Right renal cortex interstitium (tissue), 3 donors: Measurements from ENCODE around the gene TSEN15. TPM values are rescaled to one million over a fixed set of nuclear protein-coding genes. Genes with fewer than 3 reads are reported as not detected.
"Not testable (repeated sequence)": the region's sequence is repeated elsewhere in the genome, so short reads cannot be mapped to it uniquely, and the experiment has no call there.

Experiments used
- DNase-seq, 3 donors: peaks; one replicate each; pipeline ENCODE4 v3.0.0-alpha.2; 2013; ENCODE audit warnings: low read depth in 3 of 3, low spot score in 2 of 3
- polyA plus RNA-seq, 3 donors: library from polyadenylated mRNA; unstranded; fragments of 120-200 nt; gene quantifications; one replicate each; pipeline ENCODE4 v1.2.1, GENCODE V29; 2013; ENCODE audit not compliant: insufficient read length in 3 of 3

TSEN15 gene
- polyA plus RNA-seq, 3 donors: 42.9 to 46.0 (median 45.2) TPM

DNA sequence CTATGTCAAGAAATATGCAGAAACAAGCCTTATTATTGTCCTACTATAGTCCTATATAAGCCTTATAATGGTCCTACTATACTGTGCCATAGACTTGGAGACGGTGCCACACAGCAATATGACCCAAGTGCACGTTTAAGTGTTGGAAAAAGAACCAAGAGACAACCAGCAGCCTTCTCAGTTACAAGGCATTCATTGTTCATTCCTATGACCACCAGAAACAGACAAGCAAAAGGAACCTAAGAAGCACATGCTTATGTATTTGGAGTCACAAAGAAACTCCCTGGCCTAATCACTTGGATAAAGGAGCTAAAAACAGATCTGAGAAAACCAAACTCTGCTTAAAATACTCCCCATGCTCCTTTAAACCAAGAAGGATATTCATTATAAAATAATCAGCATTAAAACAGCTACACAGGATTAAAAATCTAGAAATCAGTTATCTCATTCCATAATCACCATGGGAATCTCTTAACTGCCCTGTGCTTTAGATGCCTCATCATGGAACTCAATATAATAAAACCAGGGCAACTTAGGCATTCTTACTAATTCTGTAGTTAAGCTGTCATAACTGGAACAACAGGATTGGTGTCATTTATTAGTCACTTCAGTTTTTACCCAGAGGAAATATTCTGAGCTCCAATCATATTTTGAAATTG lies 21.0 kb upstream of the TSEN15 start:
- DNase-seq: no peak

DNA sequence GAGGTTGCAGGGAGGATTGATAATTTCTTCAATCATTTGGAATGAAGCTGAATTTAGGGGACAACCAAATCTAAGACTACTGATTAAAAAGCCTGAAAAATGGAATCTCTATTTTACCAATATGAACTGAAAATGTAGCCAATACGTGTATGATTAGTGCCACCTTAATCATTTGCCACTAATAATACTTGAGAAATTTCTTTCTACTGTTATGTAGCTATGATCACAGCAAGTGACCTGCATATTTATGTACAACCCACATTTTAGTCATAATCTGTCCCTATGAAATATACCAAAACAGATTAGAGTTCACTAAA lies 20.5 kb upstream of the TSEN15 start:
- no peak for DNase-seq

DNA sequence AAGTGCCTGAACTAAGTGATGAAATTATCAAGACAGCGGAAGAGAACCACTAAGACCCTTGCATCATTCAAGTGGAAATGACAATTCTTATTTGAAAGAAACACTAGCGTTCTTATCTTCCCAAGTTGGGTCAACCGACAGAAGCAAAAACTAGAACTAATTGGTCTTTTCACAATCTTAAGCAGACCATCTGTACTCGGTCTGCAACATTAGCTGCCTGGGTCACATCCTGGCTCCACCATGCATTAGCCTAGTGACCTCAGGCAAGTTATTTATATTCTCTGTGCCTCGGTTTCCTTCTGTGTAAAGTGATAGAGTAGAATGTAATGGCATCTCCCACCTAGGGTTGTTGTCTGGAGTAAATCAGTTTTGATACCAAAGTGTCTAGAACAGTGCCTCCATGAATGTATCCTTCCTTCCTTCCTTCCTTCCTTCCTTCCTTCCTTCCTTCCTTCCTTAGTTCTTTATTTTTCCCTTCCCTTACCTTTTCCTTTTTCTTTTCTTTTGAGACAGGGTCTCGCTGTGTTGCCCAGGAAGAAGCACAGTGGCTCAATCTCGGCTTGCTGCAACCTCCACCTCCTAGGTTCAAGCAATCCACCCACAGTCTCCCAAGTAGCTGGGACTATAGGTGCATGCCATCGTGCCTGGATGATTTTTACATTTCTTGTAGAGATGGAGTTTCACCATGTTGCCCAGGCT lies 20.0 kb upstream of the TSEN15 start:
- DNase-seq: no peak

DNA sequence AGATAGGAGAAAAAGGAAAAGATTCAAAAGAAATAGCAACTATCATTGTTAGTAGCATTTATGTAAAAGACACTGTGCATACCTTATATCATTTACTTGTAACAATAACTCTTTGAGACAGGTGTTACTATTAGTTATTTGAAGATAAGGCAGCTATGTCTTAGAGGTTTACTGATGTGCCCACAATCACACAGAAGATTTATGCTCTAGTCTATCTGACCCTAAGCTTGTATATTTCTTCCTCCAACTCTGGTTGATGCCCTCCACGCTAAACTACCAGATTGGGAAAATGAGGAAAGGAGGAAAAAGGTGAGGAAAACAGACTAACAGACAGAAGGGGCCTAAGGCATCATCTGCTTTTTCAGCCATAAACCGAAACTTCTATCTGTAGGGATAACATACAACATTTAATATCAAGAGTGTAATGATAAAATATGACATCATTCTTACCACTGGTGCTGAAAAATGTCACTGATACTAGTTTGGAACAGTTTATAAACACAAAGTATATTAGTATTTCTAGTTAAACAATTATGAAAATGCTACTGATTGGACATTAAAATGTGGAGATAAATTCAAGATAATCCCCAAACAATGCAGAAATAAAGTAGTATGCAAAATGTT lies 19.1 kb upstream of the TSEN15 start:
- no peak for DNase-seq

DNA sequence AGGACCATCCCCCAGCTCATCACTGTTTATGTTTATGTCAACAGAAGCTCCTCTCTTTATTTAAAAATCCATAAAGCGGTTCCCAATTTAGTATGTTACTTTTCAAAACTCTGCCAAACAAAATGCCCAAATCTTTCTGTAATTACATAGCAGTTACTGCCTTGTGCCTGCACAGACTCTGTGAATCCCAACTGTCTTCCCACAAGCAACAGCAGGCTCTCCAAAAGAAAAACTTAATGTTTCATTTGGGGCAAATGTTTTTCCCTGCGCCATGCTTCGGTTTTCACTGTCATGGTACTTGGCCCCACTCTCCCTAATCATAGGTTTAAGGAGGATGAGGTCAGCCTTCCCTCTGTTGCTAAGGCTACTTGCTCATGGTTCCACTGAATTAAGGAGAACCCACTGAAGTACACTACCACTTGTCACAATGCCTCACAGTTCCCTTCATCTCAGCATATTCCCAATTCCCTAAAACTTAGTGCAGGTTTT lies 18.6 kb upstream of the TSEN15 start:
- no peak for DNase-seq

DNA sequence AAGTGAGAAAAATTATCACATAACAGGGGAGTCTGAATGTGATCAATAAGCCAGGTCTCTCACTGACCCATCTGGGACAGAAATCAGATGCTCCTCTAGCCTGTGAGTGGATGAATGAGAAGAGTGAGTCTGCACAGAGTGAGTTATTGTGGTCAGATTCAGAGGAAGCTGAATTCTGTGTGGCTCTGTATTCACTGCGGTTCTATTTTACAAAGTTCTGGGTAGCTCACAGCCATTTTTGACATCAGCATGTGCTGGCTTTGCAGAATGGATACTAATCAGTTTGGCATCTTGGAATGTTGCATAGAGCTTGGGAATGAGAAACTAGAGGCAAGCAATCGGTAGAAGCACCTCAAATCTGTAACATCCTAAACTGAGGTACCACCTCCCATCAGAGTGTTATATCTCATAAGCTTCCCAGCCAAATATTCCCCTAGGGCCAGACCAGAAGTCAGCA lies 17.8 kb upstream of the TSEN15 start:
- DNase-seq: no peak

DNA sequence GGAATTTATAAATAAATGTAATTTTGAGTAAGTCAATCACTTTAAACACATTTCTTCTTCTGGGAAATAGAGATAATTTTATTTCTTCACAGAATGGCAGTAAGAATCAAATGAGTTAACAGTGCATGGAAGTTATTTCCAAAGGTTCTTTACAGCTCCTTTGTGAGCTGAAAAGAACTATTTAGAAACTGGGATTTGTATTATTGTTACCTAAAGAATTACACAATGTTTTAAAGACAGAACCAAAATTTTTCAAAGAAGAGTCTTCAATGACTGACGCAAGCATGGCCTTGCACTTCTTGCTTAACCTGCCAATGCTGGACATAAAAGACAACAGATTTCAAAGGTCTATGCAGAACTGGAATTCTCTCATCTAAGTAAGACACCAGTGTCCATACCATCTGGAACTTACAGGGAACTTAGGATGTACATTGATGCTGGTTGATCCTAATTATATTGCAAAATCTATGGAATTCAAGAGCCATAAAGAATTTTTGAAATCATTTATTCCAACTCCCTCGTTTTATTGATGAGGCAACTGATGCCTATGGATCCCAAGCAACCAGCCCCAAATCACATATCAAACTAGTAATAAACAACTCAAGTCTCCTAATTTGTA lies 16.7 kb upstream of the TSEN15 start:
- no peak for DNase-seq

DNA sequence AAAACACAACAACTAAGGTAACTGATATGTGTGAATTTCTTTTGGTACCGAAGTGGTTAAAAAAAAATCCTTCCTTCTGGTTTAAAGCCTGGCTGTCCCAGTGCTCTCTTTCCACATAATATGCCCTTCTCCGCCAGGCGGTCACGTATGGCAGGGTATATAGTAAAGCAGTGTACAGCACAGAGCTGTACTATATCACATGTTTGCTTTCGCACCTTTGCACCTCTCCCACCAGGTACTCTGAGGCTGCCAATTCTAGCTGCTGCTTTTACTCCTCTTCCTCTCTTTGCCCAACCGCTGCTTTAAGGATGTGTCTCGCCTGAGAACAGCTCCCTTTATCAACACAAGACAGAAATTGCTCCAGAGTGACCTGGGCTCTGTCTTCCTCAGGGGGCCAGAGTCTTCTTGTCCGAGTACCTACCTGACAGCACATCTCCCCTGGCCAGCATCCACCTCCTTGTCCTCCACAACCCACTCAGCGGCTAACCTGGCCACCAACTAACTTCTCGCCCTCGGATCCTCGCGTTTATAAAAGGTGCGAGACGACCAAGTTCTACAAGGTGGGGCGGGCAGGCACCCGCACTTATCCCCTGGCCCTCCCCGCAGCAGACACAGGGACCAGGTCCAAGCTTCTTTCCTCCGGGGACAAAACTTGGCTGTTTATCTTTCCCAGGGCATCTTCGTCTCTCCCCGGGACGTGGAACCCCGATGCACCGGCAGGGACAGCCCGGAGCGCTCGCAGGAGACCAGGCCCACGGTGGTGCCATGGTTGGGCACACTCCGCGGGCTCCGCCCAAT lies 15.6 kb upstream of the TSEN15 start:
- DNase-seq: no peak

DNA sequence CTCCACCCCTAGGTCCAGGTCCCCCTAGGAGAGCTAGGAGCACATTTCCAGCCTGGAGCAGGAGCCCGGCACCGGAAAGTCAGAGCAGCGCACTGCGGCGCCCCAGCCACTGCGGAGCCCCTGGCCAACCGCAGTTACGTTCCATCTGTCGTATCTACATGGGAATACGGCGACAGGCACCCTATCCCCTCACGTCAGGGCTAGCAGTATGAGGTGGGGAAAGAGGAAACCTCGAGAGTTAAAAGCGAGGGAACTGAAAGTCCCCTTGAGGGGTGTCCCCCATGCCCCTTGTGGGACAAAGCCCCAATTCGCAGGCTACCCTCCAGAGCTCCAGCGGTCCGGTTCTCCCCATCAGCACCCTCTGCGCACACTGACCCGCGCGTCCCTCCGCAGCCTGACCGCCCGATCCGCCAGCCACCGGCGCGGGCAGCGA lies 15.0 kb upstream of the TSEN15 start:
- no peak for DNase-seq

DNA sequence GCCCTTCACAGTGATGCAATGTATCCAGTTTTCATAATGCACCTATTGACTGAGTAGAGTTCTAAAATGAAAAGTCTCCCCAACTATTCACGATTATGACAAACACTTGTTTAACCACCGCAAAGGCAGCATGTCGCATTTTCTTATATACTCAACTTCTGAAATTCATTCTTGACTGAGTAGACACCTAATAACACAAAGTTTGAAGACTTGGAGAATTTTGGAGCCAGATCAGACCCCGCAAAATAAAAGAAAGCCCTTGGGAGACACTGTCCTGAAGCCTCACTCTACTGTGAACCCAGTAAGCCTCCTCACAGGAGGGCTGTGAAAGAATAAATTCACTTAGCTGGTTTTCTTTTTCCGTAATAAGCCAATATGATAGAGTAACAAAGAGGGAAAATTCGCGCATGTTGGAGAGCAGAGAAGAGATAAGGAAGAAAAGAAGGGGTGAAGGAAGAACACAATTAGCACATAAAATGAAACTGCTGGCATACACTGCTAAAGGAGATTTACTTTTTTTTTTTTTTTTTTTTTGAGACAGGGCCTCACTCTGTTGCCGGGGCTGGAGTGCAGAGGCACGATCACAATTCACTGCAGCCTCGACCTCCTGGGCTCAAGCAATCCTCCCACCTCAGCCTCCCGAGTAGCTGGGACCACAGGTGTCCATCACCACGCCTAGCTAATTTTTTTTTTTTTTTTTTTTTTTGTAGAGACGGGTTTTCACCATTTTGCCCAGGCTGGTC lies 13.5 kb upstream of the TSEN15 start:
- no peak for DNase-seq

DNA sequence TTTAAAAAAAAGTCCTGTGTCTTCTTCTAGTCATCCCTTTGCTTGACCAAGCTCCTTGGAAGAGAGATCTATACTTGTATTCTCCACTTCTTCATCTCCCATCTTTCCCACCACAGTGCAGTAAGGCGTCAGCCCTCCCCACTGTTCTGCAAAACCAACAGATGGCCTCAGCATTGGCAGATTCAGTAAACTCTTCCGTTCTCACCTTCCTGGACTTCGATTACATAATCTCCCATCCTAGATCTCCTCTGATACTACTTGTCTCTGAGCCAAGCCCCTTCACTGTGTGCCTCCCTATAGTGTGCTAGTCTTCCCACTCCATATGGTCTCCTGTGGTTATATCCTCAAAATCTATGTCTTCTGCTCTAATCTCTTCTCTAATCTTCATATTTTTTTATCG lies 12.4 kb upstream of the TSEN15 start:
- no peak for DNase-seq

DNA sequence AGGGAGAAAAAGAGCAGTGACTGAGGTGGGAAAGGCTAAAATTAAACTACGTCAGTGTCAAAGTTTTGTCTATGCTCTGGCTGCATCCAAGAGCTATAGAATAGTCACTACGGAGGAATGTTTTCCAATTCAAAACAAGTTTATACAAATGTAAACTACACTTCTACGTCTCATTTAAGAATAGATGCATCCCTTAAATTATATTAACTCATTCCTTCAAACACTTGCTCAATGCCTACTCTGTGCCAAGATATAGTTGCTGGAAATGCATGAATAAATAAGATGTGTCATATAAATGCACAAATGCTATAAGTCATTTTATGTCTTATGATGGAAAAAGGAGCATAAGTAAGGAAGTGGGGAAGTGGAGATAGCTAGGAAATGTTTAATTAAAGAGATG lies 9.8 kb upstream of the TSEN15 start:
- DNase-seq: no peak

DNA sequence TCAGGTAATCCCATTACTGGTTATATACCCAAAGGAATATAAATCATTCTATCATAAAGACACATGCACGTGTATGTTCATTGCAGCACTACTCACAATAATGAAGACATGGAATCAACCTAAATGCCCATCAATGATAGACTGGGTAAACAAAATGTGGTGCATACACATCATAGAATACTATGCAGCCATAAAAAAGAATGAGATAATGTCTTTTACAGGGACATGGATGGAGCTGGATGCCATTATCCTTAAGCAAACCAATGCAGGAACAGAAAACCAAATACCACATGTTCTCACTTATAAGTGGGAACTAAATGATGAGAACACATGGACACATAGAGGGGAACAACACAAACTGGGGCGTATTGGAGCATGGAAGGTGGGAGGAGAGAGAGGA lies 8.2 kb upstream of the TSEN15 start:
- not testable (repeated sequence) for DNase-seq

DNA sequence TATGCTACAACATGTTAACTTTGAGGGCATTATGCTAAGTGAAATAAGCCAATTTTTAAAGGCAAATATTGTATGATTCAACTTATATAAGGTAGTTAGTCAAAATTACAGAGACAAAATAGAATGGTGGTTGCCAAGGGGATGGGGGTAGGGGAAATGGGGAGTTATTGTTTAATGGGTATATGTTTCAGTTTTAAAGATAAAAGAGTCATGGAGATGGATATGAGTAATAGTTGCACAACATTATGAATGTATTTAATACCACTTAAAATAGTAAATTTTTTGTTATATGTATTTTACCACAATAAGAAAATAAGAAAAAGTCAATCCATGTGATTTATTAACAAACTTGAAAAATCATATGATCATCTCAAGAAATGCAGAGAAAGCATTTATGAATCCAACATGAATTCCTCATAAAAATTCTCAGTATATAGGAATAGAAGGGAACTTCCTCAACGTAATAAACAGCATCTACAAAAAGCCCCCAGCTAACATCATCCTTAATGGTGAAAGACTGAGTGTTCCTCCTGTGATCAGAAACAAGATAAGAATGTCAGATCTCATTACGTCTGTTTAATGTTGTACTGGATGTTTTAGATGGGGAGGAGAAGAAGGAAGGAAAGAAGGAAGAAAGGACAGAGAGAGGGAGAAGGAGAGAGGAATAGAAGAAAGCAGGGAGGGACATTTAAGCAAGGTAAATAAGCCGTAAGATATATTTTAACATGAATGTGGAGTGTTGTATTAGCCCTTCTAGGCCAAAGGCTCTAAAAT lies 6.7 kb upstream of the TSEN15 start:
- DNase-seq: no peak

DNA sequence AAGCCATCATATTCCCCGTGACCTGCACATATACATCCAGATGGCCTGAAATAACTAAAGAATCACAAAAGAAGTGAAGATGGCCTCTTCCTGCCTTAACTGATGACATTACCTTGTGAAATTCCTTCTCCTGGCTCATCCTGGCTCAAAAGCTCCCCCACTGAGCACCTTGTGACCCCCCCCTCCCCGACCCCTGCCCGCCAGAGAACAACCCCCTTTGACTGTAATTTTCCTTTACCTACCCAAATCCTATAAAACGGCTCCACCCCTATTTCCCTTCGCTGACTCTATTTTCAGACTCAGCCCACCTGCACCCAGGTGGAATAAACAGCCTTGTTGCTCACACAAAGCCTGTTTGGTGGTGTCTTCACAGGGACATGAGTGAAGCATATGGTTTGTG lies 4.0 kb upstream of the TSEN15 start:
- not testable (repeated sequence) for DNase-seq

DNA sequence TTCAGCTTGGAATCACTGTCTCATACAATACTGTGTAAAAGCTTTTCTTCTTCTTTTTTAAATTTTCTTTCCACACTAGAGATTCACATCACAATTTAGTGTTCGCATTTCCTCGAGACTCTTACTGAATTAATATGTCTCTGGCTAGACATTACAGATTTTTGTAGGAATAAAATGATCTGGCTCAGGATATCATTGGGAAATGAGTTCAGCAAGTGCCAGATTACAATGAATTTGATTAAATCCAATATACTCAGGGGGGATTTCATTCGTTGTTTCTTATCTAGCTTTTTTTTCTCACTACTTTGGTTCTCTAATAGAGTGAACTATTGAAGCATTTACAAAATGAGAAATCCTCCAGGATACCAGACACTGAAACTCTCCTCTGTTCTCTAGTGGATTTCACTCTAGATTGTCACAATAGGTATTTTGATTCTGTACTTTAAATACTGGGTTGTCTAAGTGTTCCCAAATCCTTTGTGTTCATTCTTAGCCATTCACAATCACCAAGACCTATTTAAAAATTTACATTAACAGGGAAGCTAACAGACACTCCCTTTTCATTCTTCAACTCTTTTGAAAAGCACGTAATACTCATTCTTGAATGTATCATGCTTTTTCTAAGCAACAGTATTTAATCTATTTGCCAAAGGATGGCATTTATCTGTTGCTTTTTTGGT lies 2.8 kb upstream of the TSEN15 start:
- DNase-seq: no peak

DNA sequence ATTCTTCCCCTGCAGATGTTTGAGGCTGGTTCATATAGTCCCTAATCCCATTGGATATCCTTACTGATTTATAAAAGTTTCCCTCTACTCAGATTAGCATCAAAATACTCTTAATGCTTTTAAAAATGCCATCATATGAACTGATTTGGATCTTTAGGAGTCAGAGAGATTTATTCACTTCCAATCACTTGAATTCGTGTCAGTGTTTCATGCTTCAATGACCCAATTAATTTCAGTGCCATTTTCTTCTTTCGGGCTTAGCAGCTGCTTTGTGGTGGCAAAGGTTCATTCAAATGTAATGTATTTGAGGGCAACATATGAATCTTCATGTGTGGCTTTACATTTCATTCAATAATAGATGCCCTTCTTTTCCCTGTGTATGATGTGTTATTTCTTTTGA lies 2.2 kb upstream of the TSEN15 start:
- DNase-seq: no peak

DNA sequence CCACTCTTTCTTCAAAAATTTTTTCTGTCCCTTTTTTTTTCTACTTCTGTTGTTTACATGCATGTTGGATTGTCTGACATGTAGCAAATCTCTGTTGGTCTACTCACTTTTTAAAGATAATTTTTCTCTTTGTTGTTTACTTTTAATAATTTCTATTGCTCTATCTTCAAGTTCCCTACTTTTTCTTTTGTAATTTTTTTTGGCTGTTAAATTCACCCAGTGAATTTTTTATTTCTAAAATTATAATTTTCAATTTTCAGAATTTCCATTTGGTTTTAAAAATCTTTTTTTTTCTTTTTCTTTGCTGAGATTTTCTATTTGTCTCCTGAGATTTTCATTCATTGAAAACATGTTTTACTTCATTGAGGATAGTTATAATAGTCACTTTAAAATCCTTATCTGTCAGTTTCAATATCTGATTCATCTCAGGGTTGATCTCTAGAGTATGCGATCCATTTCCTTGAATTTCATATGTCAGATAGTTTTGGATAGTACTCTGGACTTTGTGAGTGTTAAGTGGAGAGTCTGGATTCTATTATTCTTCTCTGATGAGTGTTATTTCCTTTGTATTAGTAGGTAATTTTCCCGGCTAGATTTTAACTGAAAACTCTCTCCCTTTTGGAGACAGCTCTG lies 1.6 kb upstream of the TSEN15 start:
- DNase-seq: no peak
